ENCODE data around the gene SIRT7. TPM values are rescaled to one million over a fixed set of nuclear protein-coding genes. Genes with fewer than 3 reads are reported as not detected.
A peak's percentile ranks its signal among the peaks of the same experiment; 100 is the strongest.

The SIRT7 gene
- total RNA-seq, 1 experiment from 2014 or later = 51.6 TPM

- no peak for TF ChIP-seq CTCF (conservative IDR thresholded peaks at IDR 0.05; ENCODE audit: low read depth, low read length)
- TF ChIP-seq EZH2phosphoT487 (IDR thresholded peaks at IDR 0.05; ENCODE audit: borderline replicate concordance, low read length) = no peak
- no peak for TF ChIP-seq EZH2 (IDR thresholded peaks at IDR 0.05; ENCODE audit: low read length, unreplicated experiment)
- H3K4me2 ChIP-seq (ENCODE audit: low read length) = no peak overlapping the region
- DNase-seq (no peak), ATAC-seq (no peak)
- H3K27me3 ChIP-seq (ENCODE audit: low read length) = no peaks in the 10 kb centered on the region
- no peaks in the 10 kb centered on the region for H3K9me2 ChIP-seq (replicated peaks; ENCODE audit: low read length)
- intact Hi-C loops (cut with micrococcal nuclease) = no loop called here
- peaks cover 25% of the 10 kb centered on the region for H3K36me3 ChIP-seq (ENCODE audit: low read depth, low read length)
- H3K9me3 ChIP-seq (ENCODE audit: low read length) = no peaks in the 10 kb centered on the region
- ChIA-PET POLR2A (ENCODE audit: unreplicated experiment) (no interaction called here), CTCF (no interaction called here)
- no peak overlapping the region for H3K27ac ChIP-seq (ENCODE audit: low read length)
- H4K20me1 ChIP-seq (ENCODE audit: low read length) = 0 out of 2 replicates have a peak, but pooled peaks cover 3% of the 10 kb centered on the region
- H2AFZ ChIP-seq (ENCODE audit: low read length) = no peak overlapping the region
- H3K79me2 ChIP-seq (ENCODE audit: low read length) = peaks cover 9% of the 10 kb centered on the region; the same call in 1 of the 2 replicates
- no peak overlapping the region for H3K4me3 ChIP-seq (ENCODE audit: low read length)
- BruUV-seq (replicated peaks) = no TSS peak
- H3F3A ChIP-seq (ENCODE audit: low read length, unreplicated experiment) = peaks cover 6% of the 10 kb centered on the region
- no peak overlapping the region for H3K9ac ChIP-seq (ENCODE audit: low read length)
- H3K4me1 ChIP-seq (ENCODE audit: insufficient read depth, low read length) = peaks cover 20% of the 10 kb centered on the region
Measured at GRCh38 chr17:81877569-81877968, 40.4 kb downstream of the SIRT7 start.

DNA sequence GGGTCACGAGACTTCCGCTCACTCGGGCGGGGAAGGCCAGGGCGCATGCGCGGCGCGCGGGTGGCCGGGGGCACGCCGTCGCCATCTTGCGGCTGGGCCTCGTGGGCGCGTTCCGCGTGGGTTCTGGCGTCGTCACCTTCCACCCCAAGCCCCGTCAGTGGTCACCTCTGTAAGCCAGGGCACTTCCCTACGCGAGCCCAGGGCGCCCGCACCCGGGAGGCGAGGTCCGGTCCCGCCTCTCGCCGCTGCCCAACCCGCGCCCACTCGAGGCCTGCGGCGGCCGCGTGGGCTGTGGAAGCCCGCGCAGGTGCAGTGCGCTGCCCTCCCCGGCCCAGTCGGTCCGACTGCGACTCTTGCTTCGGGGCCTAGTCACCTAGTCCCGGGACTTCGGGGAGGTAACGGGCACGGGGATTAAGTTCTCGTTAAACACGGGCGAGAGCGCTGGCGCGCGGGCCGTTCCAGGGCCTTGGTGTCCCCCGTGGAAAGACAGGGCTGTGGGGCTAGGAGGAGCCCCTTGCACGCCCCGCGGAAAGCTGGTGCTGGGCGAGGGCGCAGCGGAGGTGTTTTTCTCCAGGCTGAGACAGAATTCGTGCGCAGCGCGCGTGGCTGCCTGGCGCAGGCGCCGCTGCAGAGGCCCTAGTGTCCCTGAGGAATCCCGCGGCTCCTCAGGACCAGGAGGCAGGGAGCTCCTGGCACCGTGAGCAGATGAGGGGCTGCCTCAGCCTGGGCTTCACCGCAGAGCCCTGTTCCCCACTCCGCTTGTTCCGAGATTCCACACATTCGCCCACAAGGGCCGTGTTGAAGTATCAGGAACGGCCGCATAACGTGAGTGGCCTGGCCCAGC lies 46.4 kb downstream of the SIRT7 start:
- ChIA-PET CTCF (interaction anchor here (0.5 kb wide), 1 partner anchor 809 kb away, joined by 4 read pairs; no protein-coding TSS in a partner anchor), POLR2A (ENCODE audit: unreplicated experiment) (interaction anchor here (0.6 kb wide), 1 partner anchor 477 kb away, joined by 3 read pairs; no protein-coding TSS in a partner anchor)
- TF ChIP-seq EZH2 (IDR thresholded peaks at IDR 0.05; ENCODE audit: low read length, unreplicated experiment) = no peak
- TF ChIP-seq CTCF (conservative IDR thresholded peaks at IDR 0.05; ENCODE audit: low read depth, low read length) = peak; percentile 39; the same call in 1 of the 2 replicates
- Histone ChIP-seq H4K20me1 (ENCODE audit: low read length) (0 out of 2 replicates have a peak, but pooled peaks cover 6% of the 10 kb centered on the region), H3K36me3 (ENCODE audit: low read depth, low read length) (0 out of 2 replicates have a peak, but pooled peaks cover 3% of the 10 kb centered on the region), H3K4me3 (ENCODE audit: low read length) (peak overlapping the region; percentile 75), H3F3A (ENCODE audit: low read length, unreplicated experiment) (peaks cover 20% of the 10 kb centered on the region), H3K4me1 (ENCODE audit: insufficient read depth, low read length) (peaks cover 51% of the 10 kb centered on the region), H2AFZ (ENCODE audit: low read length) (peak overlapping the region; percentile 99), H3K79me2 (ENCODE audit: low read length) (peaks cover 26% of the 10 kb centered on the region), H3K4me2 (ENCODE audit: low read length) (peak overlapping the region; percentile 99), H3K9ac (ENCODE audit: low read length) (peak overlapping the region; percentile 99), H3K9me3 (ENCODE audit: low read length) (no peaks in the 10 kb centered on the region), H3K27ac (ENCODE audit: low read length) (peak overlapping the region; percentile 96), H3K9me2 (replicated peaks; ENCODE audit: low read length) (no peaks in the 10 kb centered on the region), H3K27me3 (ENCODE audit: low read length) (no peaks in the 10 kb centered on the region)
- TSS peak; percentile 16 for BruUV-seq (replicated peaks)
- peak; percentile 87 for DNase-seq
- no peak for ATAC-seq
- intact Hi-C loops (cut with micrococcal nuclease) = loop anchor here (5.0 kb wide), 1 partner anchor 56 kb away; the partner anchor contains the start of gene MAFG

Data from PC-3 (cell line).